ENCODE results near the gene DOCK2. TPM values are rescaled to one million over a fixed set of nuclear protein-coding genes. Genes with fewer than 3 reads are reported as not detected.

DOCK2 gene
- total RNA-seq, 1 experiment from 2014 or later = 0.26 TPM

GRCh38 chr5:169991115-169991869 is 354.2 kb downstream of the DOCK2 start:
- no peaks in the 10 kb centered on the region for H4K20me1 ChIP-seq (ENCODE audit: low read length)
- no peak overlapping the region for H3K4me3 ChIP-seq (ENCODE audit: low read length)
- H3K4me1 ChIP-seq (ENCODE audit: insufficient read depth, low read length) = peaks cover 11% of the 10 kb centered on the region
- H3K4me2 ChIP-seq (ENCODE audit: low read length) = no peak overlapping the region
- H3K9me2 ChIP-seq (replicated peaks; ENCODE audit: low read length) = no peaks in the 10 kb centered on the region
- intact Hi-C loops (cut with micrococcal nuclease) = no loop called here
- no peaks in the 10 kb centered on the region for H3K27me3 ChIP-seq (ENCODE audit: low read length)
- H3K9me3 ChIP-seq (ENCODE audit: low read length) = no peaks in the 10 kb centered on the region
- no peak for ATAC-seq
- POLR2A ChIA-PET (ENCODE audit: unreplicated experiment) = no interaction called here
- H2AFZ ChIP-seq (ENCODE audit: low read length) = no peak overlapping the region
- H3K79me2 ChIP-seq (ENCODE audit: low read length) = no peaks in the 10 kb centered on the region
- H3F3A ChIP-seq (ENCODE audit: low read length, unreplicated experiment) = no peaks in the 10 kb centered on the region
- CTCF ChIA-PET = no interaction called here
- H3K27ac ChIP-seq (ENCODE audit: low read length) = no peak overlapping the region
- no peak overlapping the region for H3K9ac ChIP-seq (ENCODE audit: low read length)
- TF ChIP-seq EZH2 (IDR thresholded peaks at IDR 0.05; ENCODE audit: low read length, unreplicated experiment) (no peak), EZH2phosphoT487 (IDR thresholded peaks at IDR 0.05; ENCODE audit: borderline replicate concordance, low read length) (no peak)
- TF ChIP-seq, protein P1, sequence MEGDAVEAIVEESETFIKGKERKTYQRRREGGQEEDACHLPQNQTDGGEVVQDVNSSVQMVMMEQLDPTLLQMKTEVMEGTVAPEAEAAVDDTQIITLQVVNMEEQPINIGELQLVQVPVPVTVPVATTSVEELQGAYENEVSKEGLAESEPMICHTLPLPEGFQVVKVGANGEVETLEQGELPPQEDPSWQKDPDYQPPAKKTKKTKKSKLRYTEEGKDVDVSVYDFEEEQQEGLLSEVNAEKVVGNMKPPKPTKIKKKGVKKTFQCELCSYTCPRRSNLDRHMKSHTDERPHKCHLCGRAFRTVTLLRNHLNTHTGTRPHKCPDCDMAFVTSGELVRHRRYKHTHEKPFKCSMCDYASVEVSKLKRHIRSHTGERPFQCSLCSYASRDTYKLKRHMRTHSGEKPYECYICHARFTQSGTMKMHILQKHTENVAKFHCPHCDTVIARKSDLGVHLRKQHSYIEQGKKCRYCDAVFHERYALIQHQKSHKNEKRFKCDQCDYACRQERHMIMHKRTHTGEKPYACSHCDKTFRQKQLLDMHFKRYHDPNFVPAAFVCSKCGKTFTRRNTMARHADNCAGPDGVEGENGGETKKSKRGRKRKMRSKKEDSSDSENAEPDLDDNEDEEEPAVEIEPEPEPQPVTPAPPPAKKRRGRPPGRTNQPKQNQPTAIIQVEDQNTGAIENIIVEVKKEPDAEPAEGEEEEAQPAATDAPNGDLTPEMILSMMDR (conservative IDR thresholded peaks at IDR 0.05; ENCODE audit: low read depth, low read length) = no peak
- no TSS peak for BruUV-seq (replicated peaks)
- no peak for DNase-seq
- H3K36me3 ChIP-seq (ENCODE audit: low read depth, low read length) = no peaks in the 10 kb centered on the region

DNA sequence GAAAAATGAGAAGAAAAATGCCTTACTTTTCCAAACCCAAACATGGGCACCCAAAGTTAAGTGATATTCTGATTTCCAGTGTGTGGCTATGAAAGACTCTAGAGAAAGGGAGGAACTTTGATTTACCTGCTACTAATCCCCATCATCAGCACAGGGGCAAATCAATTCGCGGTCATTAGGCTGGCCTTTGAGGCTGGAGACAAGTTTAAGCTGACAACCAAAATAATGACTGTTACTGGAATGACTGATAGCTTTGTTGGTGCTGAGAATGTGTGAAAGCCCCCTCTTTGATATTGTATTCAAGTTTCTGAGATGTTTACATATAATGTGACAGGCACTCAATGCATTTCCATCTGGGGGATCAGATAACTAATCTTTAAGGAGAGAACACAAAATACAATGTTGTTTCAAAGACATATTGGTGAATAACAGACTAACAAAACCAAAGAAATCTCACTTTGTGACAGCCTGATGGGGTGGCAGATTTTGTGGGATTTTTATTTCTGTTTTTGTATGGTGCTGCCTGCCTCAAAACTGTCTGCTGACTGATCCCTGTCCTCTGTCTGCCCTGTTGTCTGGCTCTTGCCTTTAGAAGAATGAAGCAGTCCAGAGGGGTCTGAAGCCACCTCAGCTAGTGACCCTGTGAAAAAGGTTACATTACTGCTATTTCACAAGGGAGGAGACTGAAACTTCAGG is 355.9 kb downstream of the DOCK2 start:
- CTCF ChIA-PET = no interaction called here
- Histone ChIP-seq H3K27ac (ENCODE audit: low read length) (no peak overlapping the region), H3K4me1 (ENCODE audit: insufficient read depth, low read length) (peaks cover 11% of the 10 kb centered on the region), H3K36me3 (ENCODE audit: low read depth, low read length) (no peaks in the 10 kb centered on the region), H4K20me1 (ENCODE audit: low read length) (no peaks in the 10 kb centered on the region), H3K9me2 (replicated peaks; ENCODE audit: low read length) (no peaks in the 10 kb centered on the region), H3K27me3 (ENCODE audit: low read length) (no peaks in the 10 kb centered on the region), H3K9ac (ENCODE audit: low read length) (no peak overlapping the region), H2AFZ (ENCODE audit: low read length) (no peak overlapping the region), H3F3A (ENCODE audit: low read length, unreplicated experiment) (no peaks in the 10 kb centered on the region), H3K79me2 (ENCODE audit: low read length) (no peaks in the 10 kb centered on the region), H3K9me3 (ENCODE audit: low read length) (no peaks in the 10 kb centered on the region), H3K4me2 (ENCODE audit: low read length) (no peak overlapping the region), H3K4me3 (ENCODE audit: low read length) (no peak overlapping the region)
- intact Hi-C loops (cut with micrococcal nuclease) = no loop called here
- DNase-seq (no peak), ATAC-seq (no peak)
- POLR2A ChIA-PET (ENCODE audit: unreplicated experiment) = interaction anchor here (0.6 kb wide), 1 partner anchor 18 kb away, joined by 5 read pairs; no protein-coding TSS in a partner anchor
- TF ChIP-seq EZH2phosphoT487 (IDR thresholded peaks at IDR 0.05; ENCODE audit: borderline replicate concordance, low read length) (no peak), EZH2 (IDR thresholded peaks at IDR 0.05; ENCODE audit: low read length, unreplicated experiment) (no peak)
- TF ChIP-seq, protein P1 (conservative IDR thresholded peaks at IDR 0.05; ENCODE audit: low read depth, low read length) = no peak
- BruUV-seq (replicated peaks) = no TSS peak

DNA sequence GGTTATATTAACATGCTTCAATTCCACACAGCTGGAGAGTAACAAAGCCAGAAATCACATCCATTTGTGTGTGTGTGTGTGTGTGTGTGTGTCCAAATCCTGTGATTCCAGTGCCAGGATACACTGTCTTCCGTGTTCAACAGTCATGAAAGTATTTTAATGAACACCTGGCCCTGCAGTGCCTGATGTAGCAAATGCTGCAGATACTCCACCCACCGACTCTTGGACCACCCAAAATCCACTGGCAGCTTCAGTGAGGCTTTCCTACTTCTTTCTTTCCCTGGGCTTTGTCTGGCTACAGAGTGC is 356.4 kb downstream of the DOCK2 start:
- Histone ChIP-seq H3K27me3 (ENCODE audit: low read length) (no peaks in the 10 kb centered on the region), H3K9me2 (replicated peaks; ENCODE audit: low read length) (no peaks in the 10 kb centered on the region), H3K79me2 (ENCODE audit: low read length) (no peaks in the 10 kb centered on the region), H3K9me3 (ENCODE audit: low read length) (no peaks in the 10 kb centered on the region), H3F3A (ENCODE audit: low read length, unreplicated experiment) (no peaks in the 10 kb centered on the region), H3K27ac (ENCODE audit: low read length) (no peak overlapping the region), H3K9ac (ENCODE audit: low read length) (no peak overlapping the region), H4K20me1 (ENCODE audit: low read length) (no peaks in the 10 kb centered on the region), H3K4me1 (ENCODE audit: insufficient read depth, low read length) (peaks cover 11% of the 10 kb centered on the region), H3K36me3 (ENCODE audit: low read depth, low read length) (no peaks in the 10 kb centered on the region), H2AFZ (ENCODE audit: low read length) (no peak overlapping the region), H3K4me2 (ENCODE audit: low read length) (no peak overlapping the region), H3K4me3 (ENCODE audit: low read length) (no peak overlapping the region)
- BruUV-seq (replicated peaks) = no TSS peak
- DNase-seq (no peak), ATAC-seq (no peak)
- TF ChIP-seq EZH2 (IDR thresholded peaks at IDR 0.05; ENCODE audit: low read length, unreplicated experiment) (no peak), EZH2phosphoT487 (IDR thresholded peaks at IDR 0.05; ENCODE audit: borderline replicate concordance, low read length) (no peak)
- TF ChIP-seq, protein P1 (conservative IDR thresholded peaks at IDR 0.05; ENCODE audit: low read depth, low read length) = no peak
- intact Hi-C loops (cut with micrococcal nuclease) = no loop called here
- POLR2A ChIA-PET (ENCODE audit: unreplicated experiment) = no interaction called here
- CTCF ChIA-PET = no interaction called here

All from PC-3 (cell line).